ACHN (cell line): ENCODE results near the gene ARAF.
"Not testable (repeated sequence)": the region's sequence is repeated elsewhere in the genome, so short reads cannot be mapped to it uniquely, and the experiment has no call there.

Source experiments
- DNase-seq: peaks from one replicate; pipeline ENCODE4 v3.0.0-alpha.2; 2015
- in situ Hi-C: cut with HindIII; loops from 2 replicates; pipeline ENCODE4 v1.10.0; 2017; ENCODE audit warnings: low sequenced_read_pairs, low pct_ligation_motif_present, low pct_unique_long_range_greater_than_20kb

ARAF gene

GRCh38 chrX:47581731-47582647 lies 21.0 kb downstream of the ARAF start, which contains the start of gene TIMP1:
TSS of gene TIMP1 (plus strand) at chrX:47582436. CDS start at chrX:47583416, 980 bp downstream.
- DNase-seq = peak; percentile 81

GRCh38 chrX:47583240-47583861 lies 22.3 kb downstream of the ARAF start:
- no peak for DNase-seq

More at GRCh38 chrX:47581731-47582647, 21.0 kb downstream of the ARAF start, which contains the start of gene TIMP1:
- in situ Hi-C loops = no loop called here

GRCh38 chrX:47584714-47585113 lies 23.7 kb downstream of the ARAF start:
- in situ Hi-C loops = no loop called here
- no peak for DNase-seq

More at GRCh38 chrX:47583240-47583861, 22.3 kb downstream of the ARAF start:
- in situ Hi-C loops = no loop called here

- no peak for DNase-seq
- in situ Hi-C loops = no loop called here
Measured at GRCh38 chrX:47585273-47585672, 24.3 kb downstream of the ARAF start.

GRCh38 chrX:47586043-47586787 lies 25.2 kb downstream of the ARAF start:
- in situ Hi-C loops = no loop called here
- no peak for DNase-seq

- in situ Hi-C loops = no loop called here
- DNase-seq = no peak
Measured at GRCh38 chrX:47587091-47587891, 26.3 kb downstream of the ARAF start.

GRCh38 chrX:47587906-47588735 lies 27.1 kb downstream of the ARAF start:
- no peak for DNase-seq
- in situ Hi-C loops = no loop called here

GRCh38 chrX:47590984-47591383 lies 30.0 kb downstream of the ARAF start:
- in situ Hi-C loops = no loop called here
- no peak for DNase-seq

GRCh38 chrX:47593522-47593921 lies 32.5 kb downstream of the ARAF start:
- in situ Hi-C loops = no loop called here

GRCh38 chrX:47595716-47596251 lies 34.8 kb downstream of the ARAF start:
- DNase-seq = no peak
- in situ Hi-C loops = no loop called here

More at GRCh38 chrX:47593522-47593921, 32.5 kb downstream of the ARAF start:
- no peak for DNase-seq

GRCh38 chrX:47596256-47596655 lies 35.3 kb downstream of the ARAF start:
- no peak for DNase-seq
- in situ Hi-C loops = no loop called here

- in situ Hi-C loops = no loop called here
Measured at GRCh38 chrX:47597222-47597621, 36.2 kb downstream of the ARAF start.

GRCh38 chrX:47603125-47603524 lies 42.1 kb downstream of the ARAF start:
- DNase-seq, in situ Hi-C loops: not testable (repeated sequence)

More at GRCh38 chrX:47597222-47597621, 36.2 kb downstream of the ARAF start:
- no peak for DNase-seq

GRCh38 chrX:47605024-47605423 lies 44.0 kb downstream of the ARAF start:
- in situ Hi-C loops = no loop called here

GRCh38 chrX:47607091-47607490 lies 46.1 kb downstream of the ARAF start:
- no peak for DNase-seq
- in situ Hi-C loops = no loop called here

More at GRCh38 chrX:47605024-47605423, 44.0 kb downstream of the ARAF start:
- DNase-seq = no peak

GRCh38 chrX:47608130-47608810 lies 47.3 kb downstream of the ARAF start:
- in situ Hi-C loops = no loop called here
- DNase-seq = no peak
